ENCODE results near the gene C1QA.

GRCh38 chr1:22638476-22639234 lies 2.2 kb downstream of the C1QA start:
- no peak for TF ChIP-seq CTCF (IDR thresholded peaks at IDR 0.05)
- TF ChIP-seq POLR2A (IDR thresholded peaks at IDR 0.05): no peak
- TF ChIP-seq POLR2AphosphoS5 (IDR thresholded peaks at IDR 0.05): no peak
- no peak for TF ChIP-seq EP300 (IDR thresholded peaks at IDR 0.05)
